Measurements from ENCODE around the gene ONECUT2.
"Not testable (repeated sequence)": the region's sequence is repeated elsewhere in the genome, so short reads cannot be mapped to it uniquely, and the experiment has no call there.

ONECUT2 gene

DNA sequence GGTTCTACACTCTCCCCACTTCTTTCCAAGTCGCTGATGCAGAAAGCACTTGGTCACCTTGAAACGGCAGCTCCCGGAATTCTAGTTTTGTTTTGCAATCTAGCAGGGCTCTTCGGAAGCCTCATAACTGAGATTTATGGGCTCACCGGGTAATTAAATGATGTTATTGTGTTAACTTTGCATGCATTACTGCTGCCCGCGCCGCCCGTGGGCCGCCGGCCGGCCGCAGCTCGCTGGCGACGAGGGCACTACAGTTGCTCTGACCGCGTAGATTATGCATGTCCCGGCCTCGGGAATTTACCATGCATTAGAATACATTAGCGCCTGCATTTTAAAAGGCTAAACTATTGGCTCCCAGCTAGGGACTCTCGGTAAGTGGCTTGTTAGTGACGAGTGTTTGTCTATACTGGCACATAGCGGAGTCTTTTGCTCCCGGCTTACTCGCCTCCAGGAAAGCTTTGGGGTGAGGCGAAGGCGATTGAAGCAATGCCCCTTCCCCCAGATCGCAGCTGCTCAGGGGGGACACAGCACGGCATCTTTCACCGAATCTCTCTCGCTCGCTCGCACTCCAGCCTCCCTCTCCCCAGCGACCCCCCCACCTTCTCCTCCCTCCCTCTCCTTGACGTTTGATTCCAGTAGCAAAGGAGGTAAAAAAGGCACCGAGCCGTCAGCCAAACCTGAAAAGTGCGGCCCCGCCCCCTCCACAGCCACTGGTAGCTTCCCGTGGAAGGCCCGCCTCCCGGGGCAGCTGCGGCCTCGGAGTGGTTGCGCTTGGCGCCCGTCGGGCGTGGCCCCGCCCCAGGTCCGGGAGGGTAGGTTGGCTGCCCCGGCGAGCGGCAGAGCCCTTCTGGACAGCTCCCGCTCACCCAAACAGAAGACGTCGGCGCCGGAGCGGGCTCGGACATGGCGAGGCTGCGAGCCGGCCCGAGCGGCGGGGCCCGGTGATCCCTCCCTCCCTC, at the start of gene ONECUT2:
ONECUT2 (plus strand) TSS at position 839 of the 959 bp plus-strand sequence. CDS start 343 bp downstream, outside the sequence.
- peak; percentile 78 to 95 for DNase-seq

- no peak for DNase-seq
Observed at GRCh38 chr18:57389271-57389670, 45.9 kb upstream of the ONECUT2 start.

DNA sequence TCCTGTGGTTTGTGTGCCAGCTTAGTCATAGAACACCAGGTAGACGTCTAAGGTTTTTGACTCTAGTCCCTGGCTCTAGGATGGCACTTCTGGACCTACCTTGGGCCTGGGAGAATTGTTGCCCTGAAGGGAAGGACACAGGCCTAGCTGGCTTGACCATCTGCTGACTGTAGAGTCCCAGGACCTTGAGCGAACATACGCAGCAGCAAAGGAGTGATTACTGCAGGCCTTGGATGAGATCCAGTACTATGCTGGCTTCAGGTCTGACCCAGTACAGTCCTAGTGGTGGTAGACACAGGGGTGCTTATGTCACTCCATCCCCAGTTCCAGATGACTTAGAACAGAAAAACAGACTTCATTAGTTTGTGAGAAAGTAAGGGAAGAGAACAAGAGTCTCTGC, 45.1 kb upstream of the ONECUT2 start:
- no peak for DNase-seq

DNA sequence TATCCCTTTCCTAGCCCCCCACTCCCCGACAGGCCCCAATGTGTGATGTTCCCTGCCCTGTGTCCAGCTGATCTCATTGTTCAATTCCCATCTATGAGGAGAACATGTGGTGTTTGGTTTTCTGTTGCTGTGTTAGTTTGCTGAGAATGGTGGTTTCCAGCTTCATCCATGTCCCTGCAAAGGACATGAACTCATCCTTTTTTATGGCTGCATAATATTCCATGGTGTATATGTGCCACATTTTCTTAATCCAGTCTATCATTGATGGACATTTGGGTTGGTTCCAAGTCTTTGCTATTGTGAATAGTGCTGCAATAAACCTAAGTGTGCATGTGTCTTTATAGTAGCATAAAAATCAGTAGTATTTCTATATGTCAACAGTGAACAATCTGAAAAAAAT, 40.4 kb upstream of the ONECUT2 start:
- DNase-seq = not testable (repeated sequence)

DNA sequence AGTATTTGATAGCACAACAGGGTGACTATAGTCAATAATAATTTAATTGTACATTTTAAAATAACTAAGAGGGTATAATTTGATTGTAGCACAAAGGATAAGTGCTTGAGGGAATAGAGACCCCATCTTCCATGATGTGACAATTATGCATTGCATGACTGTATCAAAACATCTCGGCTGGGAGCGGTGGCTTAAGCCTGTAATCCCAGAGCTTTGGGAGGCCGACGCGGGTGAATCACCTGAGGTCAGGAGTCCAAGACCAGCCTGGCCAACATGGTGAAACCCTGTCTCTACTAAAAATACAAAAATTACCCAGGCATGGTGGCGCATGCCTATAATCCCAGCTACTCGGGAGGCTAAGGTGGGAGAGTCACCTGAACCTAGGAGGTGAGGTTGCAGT, 38.3 kb upstream of the ONECUT2 start:
- not testable (repeated sequence) for DNase-seq

DNA sequence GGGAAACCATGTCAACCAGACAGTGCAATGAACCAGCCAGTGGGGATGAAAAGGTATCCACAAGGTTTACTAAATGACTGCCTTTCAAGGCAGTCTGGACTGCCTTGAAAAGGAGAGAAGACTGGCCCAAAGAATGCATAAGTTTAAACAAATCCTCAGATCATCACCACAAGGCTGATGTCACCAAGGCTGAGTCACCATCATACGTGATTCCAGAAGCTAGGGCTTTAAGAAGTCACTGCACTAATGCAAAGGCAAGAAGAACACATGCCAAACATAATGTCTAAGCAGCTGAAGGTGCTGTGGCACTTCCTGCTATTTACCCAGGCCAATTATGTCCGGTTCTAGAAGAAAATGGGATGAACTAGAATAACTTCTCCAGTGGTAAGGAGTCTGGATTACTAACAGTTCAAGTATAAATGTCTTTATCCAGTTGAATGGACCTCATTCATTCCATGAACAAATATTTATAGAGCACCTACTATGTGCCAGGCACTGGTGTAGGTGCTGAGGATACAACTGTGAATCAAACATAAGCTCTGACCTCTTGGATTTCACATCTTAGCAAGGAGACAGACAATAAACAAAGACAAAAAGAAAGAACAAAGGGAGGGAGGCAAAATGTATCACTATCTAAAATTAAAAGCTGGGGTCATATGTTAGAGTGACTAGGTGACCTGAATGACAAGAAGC, 37.6 kb upstream of the ONECUT2 start:
- DNase-seq = no peak

- no peak for DNase-seq
Observed at GRCh38 chr18:57404345-57404744, 30.8 kb upstream of the ONECUT2 start.

- DNase-seq = no peak
Observed at GRCh38 chr18:57409650-57410049, 25.5 kb upstream of the ONECUT2 start.

DNA sequence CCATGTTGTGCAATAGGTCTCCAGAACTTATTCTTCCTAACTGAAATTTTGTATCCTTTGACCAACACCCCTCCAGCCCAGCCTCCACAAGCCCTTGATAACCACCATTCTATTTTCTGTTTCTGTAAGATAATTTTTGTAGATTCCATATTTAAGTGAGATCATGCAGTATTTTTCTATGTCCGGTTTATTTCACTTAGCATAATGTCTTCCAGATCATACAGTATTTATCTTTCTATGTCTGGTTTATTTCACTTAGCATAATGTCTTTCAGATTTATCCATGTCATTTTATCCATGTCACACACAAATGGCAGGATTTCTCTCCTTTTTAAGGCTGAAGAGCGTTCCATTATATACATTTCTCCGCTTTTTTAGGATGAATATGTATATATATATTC, 24.4 kb upstream of the ONECUT2 start:
- no peak for DNase-seq

GRCh38 chr18:57416542-57416941, 18.6 kb upstream of the ONECUT2 start:
- DNase-seq = no peak

GRCh38 chr18:57422313-57422872, 12.8 kb upstream of the ONECUT2 start:
- no peak for DNase-seq

- no peak for DNase-seq
Observed at GRCh38 chr18:57423821-57424220, 11.4 kb upstream of the ONECUT2 start.

- no peak for DNase-seq
Observed at GRCh38 chr18:57425096-57425495, 10.1 kb upstream of the ONECUT2 start.

- DNase-seq = no peak
Observed at GRCh38 chr18:57426187-57426586, 9.0 kb upstream of the ONECUT2 start.

DNA sequence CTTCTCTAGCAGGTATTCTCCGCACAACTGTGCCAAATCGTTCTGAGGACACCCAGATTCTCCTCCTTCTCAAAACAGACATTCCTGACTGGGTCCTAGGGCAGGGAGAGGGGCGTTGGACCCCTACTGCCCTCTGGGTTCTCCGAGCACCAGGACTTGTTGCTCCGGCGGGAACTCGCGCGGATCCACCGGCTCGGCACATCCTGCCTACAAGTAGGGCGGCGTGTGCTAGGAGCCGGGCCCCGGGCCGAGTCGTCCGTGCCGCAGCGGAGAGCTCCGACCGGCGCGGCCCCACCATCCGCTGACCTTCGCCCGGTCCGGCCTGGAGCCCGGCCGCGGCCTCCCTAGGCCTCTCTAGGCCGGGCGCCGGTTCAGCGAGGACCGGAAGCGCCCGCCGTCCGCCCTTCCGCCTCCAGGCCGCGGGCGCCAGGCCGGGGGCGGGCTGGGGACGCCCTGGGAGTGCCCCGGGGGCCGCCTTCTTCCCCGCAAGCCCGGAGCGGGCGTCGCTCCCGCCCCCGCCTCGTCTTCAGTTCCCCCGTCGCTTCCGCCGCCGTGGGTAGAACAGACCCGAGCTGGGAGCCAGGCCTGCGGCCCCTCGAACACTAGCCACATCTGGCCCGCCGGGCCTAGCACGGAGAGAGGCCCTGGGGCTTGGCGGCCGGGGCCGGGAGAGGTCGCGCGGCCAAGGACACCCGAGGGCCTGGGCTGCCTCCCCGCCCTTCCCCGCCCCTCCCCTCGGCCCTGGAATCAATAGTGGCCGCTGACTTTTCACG, 7.6 kb upstream of the ONECUT2 start:
- no peak for DNase-seq

DNA sequence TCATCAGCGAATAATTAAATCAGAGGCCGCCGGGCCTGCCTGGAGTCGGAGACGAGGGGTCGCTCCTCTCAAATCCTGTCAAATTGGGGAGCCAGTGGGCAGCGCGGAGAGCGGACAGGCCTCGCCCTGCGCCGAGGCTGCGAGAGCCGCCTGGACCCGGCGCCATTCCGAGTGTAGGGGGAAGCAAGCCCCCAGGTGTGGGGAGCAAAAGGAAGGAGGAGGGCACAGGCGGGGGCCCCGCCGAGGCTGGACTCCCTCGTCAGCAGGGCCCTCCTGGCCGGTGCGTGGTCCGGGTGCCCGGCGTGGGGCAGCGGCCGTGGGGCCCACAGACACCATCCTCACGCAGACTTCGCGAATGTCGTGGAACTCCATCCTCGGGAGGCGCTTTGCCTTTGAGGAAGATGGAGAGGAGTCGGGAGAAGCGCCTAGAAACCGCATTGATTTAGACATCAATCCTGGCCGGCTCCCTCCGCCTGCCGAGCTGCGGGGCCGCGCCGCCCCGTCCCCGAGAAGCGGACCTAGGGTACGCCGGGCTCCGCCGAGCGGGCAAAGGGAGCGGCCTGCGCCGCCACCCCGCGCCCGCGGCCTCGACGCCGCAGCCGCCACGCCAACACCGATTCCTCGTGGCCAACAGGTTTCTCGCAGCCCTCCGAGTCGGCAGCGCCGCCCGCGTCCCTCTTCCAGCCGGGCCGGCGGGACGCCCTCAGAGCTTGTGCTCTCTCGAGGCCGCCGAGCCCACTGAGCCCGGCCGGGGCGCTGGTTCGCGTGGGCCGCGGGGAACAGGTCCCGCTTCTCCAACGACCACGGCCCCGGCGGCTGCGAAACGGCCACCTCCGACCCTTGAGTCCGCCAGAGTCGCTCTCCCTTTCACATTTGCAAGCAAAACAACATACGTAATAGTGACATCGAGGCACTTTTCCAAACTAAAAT, 6.7 kb upstream of the ONECUT2 start:
- no peak for DNase-seq

DNA sequence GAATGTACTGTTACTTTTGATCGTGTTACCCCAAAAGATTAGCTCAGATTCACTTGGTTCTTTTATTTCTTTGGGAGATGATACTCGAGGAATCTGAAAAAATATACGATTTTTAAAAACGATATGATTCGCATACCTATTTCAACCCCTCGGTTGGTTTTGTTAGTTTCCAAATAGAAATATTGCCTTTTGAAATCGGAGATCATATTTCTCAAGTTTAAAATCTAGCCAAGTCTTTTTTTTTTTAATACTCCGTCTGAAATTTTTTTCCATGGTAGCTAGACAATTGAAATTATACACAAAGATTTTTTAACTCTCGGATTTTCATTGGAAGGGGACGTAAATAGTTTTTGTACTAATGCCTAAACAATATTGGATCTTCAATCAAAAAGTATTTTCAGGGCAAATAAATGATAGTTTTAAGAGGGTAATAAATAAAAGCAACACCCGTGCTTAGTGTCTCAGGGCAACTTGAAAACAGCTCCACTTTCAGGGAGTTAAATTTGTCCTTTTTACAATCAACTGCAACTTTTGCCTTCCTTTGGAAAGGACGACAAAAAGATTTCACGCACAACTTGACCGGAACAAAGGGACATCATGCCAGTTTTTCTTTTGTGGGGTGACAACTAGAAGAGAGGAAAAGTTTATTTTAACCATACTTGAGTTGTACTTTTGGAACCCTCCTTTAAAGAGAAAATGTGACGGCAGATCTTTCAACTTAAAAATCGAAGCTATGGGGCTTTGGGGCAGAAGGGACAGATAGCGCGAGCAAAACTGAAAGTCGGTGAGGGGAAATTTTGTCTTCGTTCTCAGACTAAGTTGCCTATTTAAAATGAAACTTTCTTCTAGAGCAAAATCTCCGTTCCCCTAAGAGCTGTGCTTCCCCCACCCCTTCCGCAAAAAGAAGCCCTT, 5.8 kb upstream of the ONECUT2 start:
- DNase-seq = no peak

DNA sequence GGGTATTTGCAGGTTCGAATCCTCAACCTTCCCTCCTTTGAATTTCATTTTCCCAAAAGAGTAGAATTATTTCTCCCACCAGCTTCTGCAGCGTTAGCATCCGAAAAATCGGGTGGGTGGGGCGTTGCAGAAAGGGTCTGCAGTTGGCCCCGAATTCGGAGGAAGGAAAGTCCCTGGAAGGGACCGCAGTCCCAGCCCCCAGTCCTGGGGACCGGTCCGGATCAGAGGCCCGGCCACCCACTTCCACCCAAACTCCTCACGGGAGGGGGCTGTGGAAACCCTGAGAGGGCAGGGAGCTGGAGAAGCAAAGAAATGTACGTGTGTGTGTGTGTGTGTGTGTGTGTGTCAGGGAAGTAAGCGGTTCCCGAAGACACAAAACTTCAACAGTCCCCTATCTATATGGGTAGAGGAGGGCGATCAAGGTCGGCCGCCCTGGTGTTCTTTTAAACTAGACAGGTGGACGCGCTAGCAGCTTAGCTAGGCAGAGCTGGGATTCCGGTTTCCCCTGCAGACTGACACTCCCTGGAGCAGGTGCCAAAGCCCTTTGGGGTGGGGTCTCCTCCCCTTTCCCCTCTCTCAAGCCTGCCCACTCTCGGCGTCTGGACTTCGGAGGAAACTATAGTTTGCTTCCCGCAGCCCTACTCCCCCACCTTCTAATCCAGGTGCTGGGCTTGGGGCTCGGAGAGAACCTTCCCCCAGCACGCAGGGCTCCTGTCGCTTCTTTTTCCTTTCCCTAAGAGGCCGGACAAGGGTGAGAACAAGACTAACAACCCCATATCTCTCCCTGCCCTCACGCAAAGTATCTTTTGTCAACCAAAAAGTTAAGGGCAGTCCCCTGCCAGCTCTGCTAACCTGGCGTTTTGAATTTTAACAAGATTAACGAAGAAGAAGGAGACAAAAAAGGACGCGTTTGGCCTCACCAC, 4.8 kb upstream of the ONECUT2 start:
- DNase-seq = no peak

DNA sequence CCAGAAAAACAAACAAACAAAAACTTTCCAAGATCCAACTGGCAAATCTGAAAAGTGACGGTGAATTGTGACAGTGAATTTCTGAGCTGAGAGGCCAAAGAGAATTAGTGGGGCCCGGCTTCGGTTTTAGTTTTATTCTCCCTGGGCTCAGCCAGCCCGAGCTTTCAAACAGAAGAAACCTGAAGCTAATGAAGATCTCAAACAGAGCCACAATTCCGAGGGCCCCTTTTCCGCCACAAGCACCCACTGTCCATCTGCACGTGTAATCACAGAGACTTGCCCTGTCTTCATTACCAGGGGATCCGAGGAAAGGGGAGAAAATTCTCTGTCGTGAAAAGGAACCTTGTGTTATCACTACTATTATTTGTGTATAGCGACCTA, 4.2 kb upstream of the ONECUT2 start:
- no peak for DNase-seq
